Stomach (tissue), 19 donors: ENCODE measurements around the gene VSTM1. TPM values are rescaled to one million over a fixed set of nuclear protein-coding genes. Genes with fewer than 3 reads are reported as not detected.

ENCODE experiments used
- DNase-seq, 2 donors: peaks; one replicate each; pipeline versions ENCODE4 v3.0.0 to v3.0.0-alpha.2; 2013 to 2019
- H3K27ac ChIP-seq, 5 donors: fragments of 200-600 bp in 4 of 5; sonication (generic) in 4 of 5; one replicate each; pipeline ENCODE4 v1.5.1; 2013 to 2019; ENCODE audit warnings: mild to moderate bottlenecking in 1 of 5, moderate library complexity in 1 of 5
- H3K27me3 ChIP-seq, 3 donors: fragments of 200-600 bp; sonication (generic); one replicate each; pipeline ENCODE4 v1.5.1; 2017 to 2019; ENCODE audit warnings: mixed run types in 1 of 3
- H3K36me3 ChIP-seq, 4 donors: fragments of 200-600 bp; sonication (generic); 1 replicate in 3 of 4; 2 replicates in 1 of 4; pipeline ENCODE4 v1.5.1; 2016 to 2019
- H3K4me1 ChIP-seq, 4 donors: fragments of 200-600 bp; sonication (generic); one replicate each; pipeline ENCODE4 v1.5.1; 2016 to 2019
- H3K4me3 ChIP-seq, 4 donors: fragments of 200-600 bp; sonication (generic) in 3 of 4; one replicate each; pipeline ENCODE4 v1.5.1; 2016 to 2019; ENCODE audit warnings: mild to moderate bottlenecking in 1 of 4
- H3K9me3 ChIP-seq, 4 donors: fragments of 200-600 bp; sonication (generic); one replicate each; pipeline ENCODE4 v1.5.1; 2016 to 2019
- CTCF ChIP-seq, 7 experiments: fragments of 450-650 bp in 4 of 7; fragments of 200-600 bp in 3 of 7; sonication (generic) in 3 of 7; IDR thresholded peaks; one replicate each; pipeline ENCODE4 v1.5.1; 2016 to 2019; ENCODE audit warnings: antibody characterized with exemption in 7 of 7, control low read depth in 2 of 7, mild to moderate bottlenecking in 1 of 7
- EP300 ChIP-seq: sonication (generic); formaldehyde crosslinking; IDR thresholded peaks from one replicate; pipeline ENCODE4 v1.6.1; 2017; ENCODE audit warnings: antibody characterized with exemption
- POLR2A ChIP-seq, 4 donors: fragments of 450-650 bp; IDR thresholded peaks; one replicate each; pipeline ENCODE4 v1.6.1; 2016; ENCODE audit warnings: antibody characterized with exemption in 4 of 4, control low read depth in 2 of 4, mild to moderate bottlenecking in 1 of 4, moderate library complexity in 1 of 4
- POLR2AphosphoS5 ChIP-seq, 3 donors: sonication (generic); formaldehyde crosslinking; IDR thresholded peaks; one replicate each; pipeline ENCODE4 v1.6.1; 2016; ENCODE audit warnings: antibody characterized with exemption in 3 of 3
- WGBS, 5 donors: extraction: QIAGEN DNeasy Blood & Tissue Kit in 3 of 5; methylation state at CpG; one replicate each; pipeline versions ENCODE4 v1.1.5 to v1.1.7; 2013 to 2018; 5-methylcytosine and 5-hydroxymethylcytosine counted together
- intact Hi-C: fragments of 100-400 bp; cut with DNase I; formaldehyde crosslinking; loops from one replicate; pipeline ENCODE4 v1.15.1; 2023; ENCODE audit warnings: low total_unique reads
- long read RNA-seq, 10 donors: transcript quantifications; one replicate each; lab custom pipeline, GENCODE V29; 2026
- polyA plus RNA-seq, 3 donors: library from polyadenylated mRNA; stranded (reverse); fragments of 200-250 nt; gene quantifications; one replicate each; pipeline ENCODE4 v1.2.3, GENCODE V29; 2013
- total RNA-seq, 5 donors: library from RNA; depleted of rRNA; stranded (reverse); fragments of >200 nt; gene quantifications; one replicate each; pipeline versions ENCODE4 v1.1.0 to v1.2.3, GENCODE V29; 2014 to 2016
- donor health status: healthy with polysubstance abuse.
- donor health status: Bipolar disorder and iron deficiency.
- donor health status: healthy.

The VSTM1 gene
- not detected for total RNA-seq
- polyA plus RNA-seq, result not detected
- long read RNA-seq, donor 1, result 0 reads
- long read RNA-seq, donor 2, result 0 reads
- long read RNA-seq, donor 3, result 0 reads
- long read RNA-seq, donor 4, result 0 reads
- long read RNA-seq, donor 5, result 0 reads
- long read RNA-seq, donor 6, result 0 reads
- long read RNA-seq, donor 7, result 0 reads
- long read RNA-seq, donor 8, result 0 reads
- long read RNA-seq, donor 9, result 0 reads
- long read RNA-seq, donor 10, partial matches to known transcripts, result 39 of 67 reads
- long read RNA-seq, donor 10, other reads (novel, unspliced or antisense), result 28 of 67 reads

- Histone ChIP-seq H3K27ac (no peak within 1 kb of the TSS), H3K9me3 (peaks cover 0 to 6% (median 2%) of the 10 kb centered on the region in 4 donors), H3K36me3 (no peaks in the 10 kb centered on the region), H3K4me3 (no peak within 1 kb of the TSS), H3K4me1 (no peaks in the 10 kb centered on the region), H3K27me3 (peaks cover 0 to 23% (median 0%) of the 10 kb centered on the region in 3 donors)
- 67 to 78% (median 73%) methylated on average over 34 of the region's 34 CpGs for WGBS, 5 donors
- TF ChIP-seq EP300 (no peak), CTCF (IDR thresholded peaks at IDR 0.05) (no peak), POLR2A (IDR thresholded peaks at IDR 0.05) (no peak), POLR2AphosphoS5 (IDR thresholded peaks at IDR 0.05) (no peak)
- intact Hi-C loops, result no loop called here
- no peak for DNase-seq
These were observed at the start of gene VSTM1 for GRCh38 chr19:54063350-54064116. Gene VSTM1 (minus strand): TSS chr19:54063897. CDS start chr19:54063777, 120 bp downstream.

- TF ChIP-seq CTCF (IDR thresholded peaks at IDR 0.05), result no peak
- TF ChIP-seq EP300, result no peak
- TF ChIP-seq POLR2AphosphoS5 (IDR thresholded peaks at IDR 0.05), result no peak
- TF ChIP-seq POLR2A (IDR thresholded peaks at IDR 0.05), result no peak
- DNase-seq, result peak in 1 of 2 donors; percentile 13
- intact Hi-C loops, result no loop called here
- peaks cover 52 to 78% (median 75%) of the 10 kb centered on the region in 4 donors for H3K36me3 ChIP-seq
- no peaks in the 10 kb centered on the region for H3K27me3 ChIP-seq
- no peaks in the 10 kb centered on the region for H3K9me3 ChIP-seq
- peaks cover 11 to 21% (median 12%) of the 10 kb centered on the region in 4 donors for H3K4me1 ChIP-seq
- H3K27ac ChIP-seq, result no peak overlapping the region
- 70 to 82% (median 77%) methylated on average over 6 of the region's 6 CpGs for WGBS, 5 donors
- no peak overlapping the region for H3K4me3 ChIP-seq
These were observed 46.0 kb upstream of the VSTM1 start for GRCh38 chr19:54109651-54110050.

- TF ChIP-seq POLR2AphosphoS5 (IDR thresholded peaks at IDR 0.05) (no peak), POLR2A (IDR thresholded peaks at IDR 0.05) (no peak)
- intact Hi-C loops, result no loop called here
- Histone ChIP-seq H3K27ac (no peak overlapping the region), H3K9me3 (no peaks in the 10 kb centered on the region), H3K4me3 (no peak overlapping the region), H3K27me3 (no peaks in the 10 kb centered on the region), H3K36me3 (peaks cover 52 to 78% (median 78%) of the 10 kb centered on the region in 4 donors), H3K4me1 (peaks cover 6 to 21% (median 11%) of the 10 kb centered on the region in 4 donors)
- DNase-seq, result no peak
- WGBS, 5 donors, result 69 to 75% (median 72%) methylated on average over 7 of the region's 7 CpGs
These were observed 44.8 kb upstream of the VSTM1 start for GRCh38 chr19:54108496-54108895.

GRCh38 chr19:54107876-54108490, 44.3 kb upstream of the VSTM1 start:
- Histone ChIP-seq H3K27ac (no peak overlapping the region), H3K4me1 (peaks cover 10 to 21% (median 16%) of the 10 kb centered on the region in 4 donors), H3K27me3 (no peaks in the 10 kb centered on the region), H3K36me3 (peaks cover 52 to 78% (median 78%) of the 10 kb centered on the region in 4 donors), H3K4me3 (no peak overlapping the region), H3K9me3 (no peaks in the 10 kb centered on the region)
- 69 to 79% (median 77%) methylated on average over 18 to 21 of the region's 21 CpGs for WGBS, 5 donors
- intact Hi-C loops, result no loop called here
- no peak for DNase-seq
- TF ChIP-seq POLR2AphosphoS5 (IDR thresholded peaks at IDR 0.05) (no peak), POLR2A (IDR thresholded peaks at IDR 0.05) (no peak), CTCF (IDR thresholded peaks at IDR 0.05) (no peak), EP300 (no peak)
